ENCODE data around the gene SP2.

SP2 gene

GRCh38 chr17:47850692-47851573, 45.1 kb upstream of the SP2 start, which contains the start of gene SP6:
SP6 (minus strand) TSS chr17:47851163; CDS start chr17:47848429, 2,734 bp downstream.
- DNase-seq: peak; percentile 72
- no peaks in the 10 kb centered on the region for H3K4me1 ChIP-seq
- H3K36me3 ChIP-seq: no peaks in the 10 kb centered on the region
- H3K27me3 ChIP-seq: peaks cover 99% of the 10 kb centered on the region
- no peak within 1 kb of the TSS for H3K4me3 ChIP-seq (ENCODE audit: low read depth, low read length)
- no peaks in the 10 kb centered on the region for H3K9me3 ChIP-seq
- TF ChIP-seq CTCF (IDR thresholded peaks at IDR 0.05; ENCODE audit: low read depth, low read length): no peak

- Histone ChIP-seq H3K36me3 (no peaks in the 10 kb centered on the region), H3K4me1 (no peaks in the 10 kb centered on the region), H3K27me3 (peaks cover 99% of the 10 kb centered on the region), H3K4me3 (ENCODE audit: low read depth, low read length) (no peak overlapping the region), H3K9me3 (no peaks in the 10 kb centered on the region)
- DNase-seq: no peak
- no peak for TF ChIP-seq CTCF (IDR thresholded peaks at IDR 0.05; ENCODE audit: low read depth, low read length)
These were observed 44.3 kb upstream of the SP2 start for GRCh38 chr17:47851764-47852112.

GRCh38 chr17:47852113-47852949, 43.7 kb upstream of the SP2 start:
- Histone ChIP-seq H3K4me3 (ENCODE audit: low read depth, low read length) (no peak overlapping the region), H3K36me3 (no peaks in the 10 kb centered on the region), H3K4me1 (no peaks in the 10 kb centered on the region), H3K27me3 (peaks cover 99% of the 10 kb centered on the region), H3K9me3 (no peaks in the 10 kb centered on the region)
- no peak for TF ChIP-seq CTCF (IDR thresholded peaks at IDR 0.05; ENCODE audit: low read depth, low read length)
- no peak for DNase-seq

DNA sequence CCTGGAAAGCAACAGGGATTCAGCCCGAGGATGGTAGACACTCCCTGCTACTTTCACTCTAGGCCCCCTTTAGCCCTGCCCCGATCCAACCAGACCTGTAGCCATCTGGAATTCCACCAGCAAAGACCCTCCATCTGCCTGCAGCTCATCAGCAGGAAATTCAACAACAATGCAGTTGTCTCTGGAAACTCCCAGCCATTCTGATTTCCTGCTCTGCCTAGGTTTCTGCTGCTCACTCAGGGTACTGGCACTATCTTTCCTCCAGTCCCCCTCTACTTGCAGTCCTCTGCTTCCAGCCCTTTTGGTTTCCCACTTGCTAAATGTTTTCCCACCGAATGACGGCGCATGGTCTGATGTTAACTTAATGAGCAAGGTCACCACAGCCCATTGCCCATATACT, 42.4 kb upstream of the SP2 start:
- H3K9me3 ChIP-seq: no peaks in the 10 kb centered on the region
- H3K4me1 ChIP-seq: no peaks in the 10 kb centered on the region
- peaks cover 98% of the 10 kb centered on the region for H3K27me3 ChIP-seq
- H3K36me3 ChIP-seq: no peaks in the 10 kb centered on the region
- DNase-seq: no peak
- no peak overlapping the region for H3K4me3 ChIP-seq (ENCODE audit: low read depth, low read length)
- no peak for TF ChIP-seq CTCF (IDR thresholded peaks at IDR 0.05; ENCODE audit: low read depth, low read length)

GRCh38 chr17:47855737-47856136, 40.3 kb upstream of the SP2 start:
- Histone ChIP-seq H3K9me3 (no peaks in the 10 kb centered on the region), H3K4me1 (no peaks in the 10 kb centered on the region; the same call in 1 of the 2 replicates), H3K27me3 (peaks cover 95% of the 10 kb centered on the region), H3K4me3 (ENCODE audit: low read depth, low read length) (no peak overlapping the region), H3K36me3 (no peaks in the 10 kb centered on the region)
- no peak for DNase-seq
- TF ChIP-seq CTCF (IDR thresholded peaks at IDR 0.05; ENCODE audit: low read depth, low read length): no peak
